HG03575 (cell line): ENCODE measurements around the gene ZNF771.
"Not testable (repeated sequence)": the region's sequence is repeated elsewhere in the genome, so short reads cannot be mapped to it uniquely, and the experiment has no call there.

Experiments
- ATAC-seq: cut with Tn5 transposase; IDR thresholded peaks from one replicate; pipeline ENCODE4 v1.9.1; 2021; ENCODE audit not compliant: unreplicated experiment, insufficient number of reproducible peaks, low FRiP score; ENCODE audit errors: extremely low read depth

Gene ZNF771

GRCh38 chr16:30396627-30397026 is 10.8 kb upstream of the ZNF771 start:
- not testable (repeated sequence) for ATAC-seq

GRCh38 chr16:30397056-30397455 is 10.3 kb upstream of the ZNF771 start:
- no peak for ATAC-seq

- no peak for ATAC-seq
Observed at GRCh38 chr16:30397776-30398660, 9.4 kb upstream of the ZNF771 start.

- no peak for ATAC-seq
Observed at GRCh38 chr16:30398661-30399434, 8.6 kb upstream of the ZNF771 start.

GRCh38 chr16:30399435-30400186 is 7.8 kb upstream of the ZNF771 start:
- no peak for ATAC-seq

- no peak for ATAC-seq
Observed at GRCh38 chr16:30401768-30402425, 5.5 kb upstream of the ZNF771 start.

- no peak for ATAC-seq
Observed at GRCh38 chr16:30406795-30407101, 658 bp upstream of the ZNF771 start.

GRCh38 chr16:30407804-30408534 is 563 bp downstream of the ZNF771 start:
- no peak for ATAC-seq

GRCh38 chr16:30409125-30410060 is 2.0 kb downstream of the ZNF771 start:
- no peak for ATAC-seq

GRCh38 chr16:30413112-30413806 is 5.9 kb downstream of the ZNF771 start:
- no peak for ATAC-seq

- ATAC-seq = no peak
Observed at GRCh38 chr16:30414159-30414558, 6.8 kb downstream of the ZNF771 start.

GRCh38 chr16:30416047-30416603 is 8.7 kb downstream of the ZNF771 start:
- ATAC-seq = no peak

GRCh38 chr16:30416624-30417528 is 9.5 kb downstream of the ZNF771 start:
- ATAC-seq = no peak

GRCh38 chr16:30417529-30418349 is 10.3 kb downstream of the ZNF771 start:
- no peak for ATAC-seq
